ENCODE results near the gene LUC7L3. TPM values are rescaled to one million over a fixed set of nuclear protein-coding genes. Genes with fewer than 3 reads are reported as not detected.

LUC7L3 gene
- total RNA-seq, 1 experiment from 2014 or later = 108 TPM

- Mint-ChIP-seq H3K4me1 (ENCODE audit: insufficient read depth, unreplicated experiment) (peaks cover 8% of the 10 kb centered on the region), H3K4me3 (ENCODE audit: unreplicated experiment) (no peak overlapping the region), H3K27ac (ENCODE audit: low read depth, unreplicated experiment) (no peak overlapping the region), H3K9me3 (ENCODE audit: unreplicated experiment) (no peaks in the 10 kb centered on the region), H3K27me3 (ENCODE audit: insufficient read depth, unreplicated experiment) (no peaks in the 10 kb centered on the region), H3K36me3 (ENCODE audit: insufficient read depth, unreplicated experiment) (no peaks in the 10 kb centered on the region)
- intact Hi-C loops (cut with micrococcal nuclease) = no loop called here
- BruUV-seq (replicated peaks) = no TSS peak
- peak; percentile 69 for DNase-seq (ENCODE audit: unreplicated experiment)
- TF ChIP-seq CTCF (IDR thresholded peaks at IDR 0.05; ENCODE audit: unreplicated experiment) = no peak
- CTCF ChIA-PET = interaction anchor here (1.5 kb wide), 1 partner anchor 73 kb away, joined by 6 read pairs; no protein-coding TSS in a partner anchor
- POLR2A ChIA-PET = interaction anchor here (0.6 to 1.3 kb wide), 4 partner anchors 10 to 45 kb away, joined by 3 to 6 read pairs (median 4); no protein-coding TSS in a partner anchor
Observed at GRCh38 chr17:50768346-50768761, 49.0 kb downstream of the LUC7L3 start.

- H3K36me3 Mint-ChIP-seq (ENCODE audit: insufficient read depth, unreplicated experiment) = no peaks in the 10 kb centered on the region
- H3K27me3 Mint-ChIP-seq (ENCODE audit: insufficient read depth, unreplicated experiment) = no peaks in the 10 kb centered on the region
- CTCF ChIA-PET = interaction anchor here (0.7 to 1.5 kb wide), 3 partner anchors 14 to 202 kb away, joined by 5 to 6 read pairs (median 5); no protein-coding TSS in a partner anchor
- H3K4me1 Mint-ChIP-seq (ENCODE audit: insufficient read depth, unreplicated experiment) = peaks cover 6% of the 10 kb centered on the region
- no TSS peak for BruUV-seq (replicated peaks)
- DNase-seq (ENCODE audit: unreplicated experiment) = no peak
- no peak overlapping the region for H3K27ac Mint-ChIP-seq (ENCODE audit: low read depth, unreplicated experiment)
- no peaks in the 10 kb centered on the region for H3K9me3 Mint-ChIP-seq (ENCODE audit: unreplicated experiment)
- TF ChIP-seq CTCF (IDR thresholded peaks at IDR 0.05; ENCODE audit: unreplicated experiment) = no peak
- no peak overlapping the region for H3K4me3 Mint-ChIP-seq (ENCODE audit: unreplicated experiment)
- POLR2A ChIA-PET = interaction anchor here (0.7 to 1.4 kb wide), 3 partner anchors 15 to 83 kb away, joined by 3 to 4 read pairs (median 3); partner anchors contain the start of gene ANKRD40
- intact Hi-C loops (cut with micrococcal nuclease) = no loop called here
Observed at GRCh38 chr17:50769884-50770283, 50.5 kb downstream of the LUC7L3 start.

GRCh38 chr17:50770346-50770745, 50.9 kb downstream of the LUC7L3 start:
- Mint-ChIP-seq H3K36me3 (ENCODE audit: insufficient read depth, unreplicated experiment) (no peaks in the 10 kb centered on the region), H3K9me3 (ENCODE audit: unreplicated experiment) (no peaks in the 10 kb centered on the region), H3K27me3 (ENCODE audit: insufficient read depth, unreplicated experiment) (no peaks in the 10 kb centered on the region), H3K27ac (ENCODE audit: low read depth, unreplicated experiment) (no peak overlapping the region), H3K4me3 (ENCODE audit: unreplicated experiment) (no peak overlapping the region), H3K4me1 (ENCODE audit: insufficient read depth, unreplicated experiment) (peaks cover 6% of the 10 kb centered on the region)
- no TSS peak for BruUV-seq (replicated peaks)
- intact Hi-C loops (cut with micrococcal nuclease) = no loop called here
- no peak for DNase-seq (ENCODE audit: unreplicated experiment)
- POLR2A ChIA-PET = no interaction called here
- CTCF ChIA-PET = interaction anchor here (0.6 to 0.7 kb wide), 2 partner anchors 203 to 373 kb away, joined by 3 to 5 read pairs; partner anchors contain the start of gene LRRC59
- no peak for TF ChIP-seq CTCF (IDR thresholded peaks at IDR 0.05; ENCODE audit: unreplicated experiment)

GRCh38 chr17:50771991-50772785, 52.8 kb downstream of the LUC7L3 start:
- Mint-ChIP-seq H3K9me3 (ENCODE audit: unreplicated experiment) (no peaks in the 10 kb centered on the region), H3K4me3 (ENCODE audit: unreplicated experiment) (no peak overlapping the region), H3K4me1 (ENCODE audit: insufficient read depth, unreplicated experiment) (peaks cover 6% of the 10 kb centered on the region), H3K27ac (ENCODE audit: low read depth, unreplicated experiment) (no peak overlapping the region), H3K27me3 (ENCODE audit: insufficient read depth, unreplicated experiment) (no peaks in the 10 kb centered on the region), H3K36me3 (ENCODE audit: insufficient read depth, unreplicated experiment) (no peaks in the 10 kb centered on the region)
- intact Hi-C loops (cut with micrococcal nuclease) = no loop called here
- ChIA-PET CTCF (interaction anchor here (1.4 kb wide), 1 partner anchor 81 kb away, joined by 3 read pairs; no protein-coding TSS in a partner anchor), POLR2A (no interaction called here)
- BruUV-seq (replicated peaks) = no TSS peak
- no peak for TF ChIP-seq CTCF (IDR thresholded peaks at IDR 0.05; ENCODE audit: unreplicated experiment)
- no peak for DNase-seq (ENCODE audit: unreplicated experiment)

Measured in MCF 10A (cell line).